ENCODE data around the gene DAPK2. TPM values are rescaled to one million over a fixed set of nuclear protein-coding genes. Genes with fewer than 3 reads are reported as not detected.

DAPK2 gene
- total RNA-seq, 1 donor from 2014 or later = 2.4 TPM

GRCh38 chr15:63895194-63895593, 151.1 kb downstream of the DAPK2 start:
- intact Hi-C loops (cut with DNase I) = no loop called here
- Histone ChIP-seq H3K4me1 (no peaks in the 10 kb centered on the region), H3K9me3 (no peaks in the 10 kb centered on the region), H3K27ac (no peak overlapping the region), H3K4me3 (no peak overlapping the region), H3K36me3 (no peaks in the 10 kb centered on the region), H3K27me3 (no peaks in the 10 kb centered on the region)
- TF ChIP-seq CTCF (IDR thresholded peaks at IDR 0.05) = no peak
- DNase-seq (ENCODE audit: low spot score in 2 of 2) = no peak

GRCh38 chr15:63894662-63894949, 151.7 kb downstream of the DAPK2 start:
- Histone ChIP-seq H3K27me3 (no peaks in the 10 kb centered on the region), H3K4me3 (no peak overlapping the region), H3K36me3 (no peaks in the 10 kb centered on the region), H3K27ac (no peak overlapping the region), H3K9me3 (no peaks in the 10 kb centered on the region), H3K4me1 (no peaks in the 10 kb centered on the region)
- no peak for TF ChIP-seq CTCF (IDR thresholded peaks at IDR 0.05)
- DNase-seq (ENCODE audit: low spot score in 2 of 2) = no peak
- intact Hi-C loops (cut with DNase I) = no loop called here

GRCh38 chr15:63893866-63894661, 152.2 kb downstream of the DAPK2 start:
- H3K36me3 ChIP-seq = no peaks in the 10 kb centered on the region
- H3K4me3 ChIP-seq = no peak overlapping the region
- no peaks in the 10 kb centered on the region for H3K4me1 ChIP-seq
- intact Hi-C loops (cut with DNase I) = no loop called here
- no peak overlapping the region for H3K27ac ChIP-seq
- TF ChIP-seq CTCF (IDR thresholded peaks at IDR 0.05) = no peak
- H3K27me3 ChIP-seq = no peaks in the 10 kb centered on the region
- DNase-seq (ENCODE audit: low spot score in 2 of 2) = no peak
- H3K9me3 ChIP-seq = no peaks in the 10 kb centered on the region

- Histone ChIP-seq H3K4me1 (no peaks in the 10 kb centered on the region), H3K36me3 (no peaks in the 10 kb centered on the region), H3K4me3 (no peak overlapping the region), H3K27me3 (no peaks in the 10 kb centered on the region), H3K9me3 (no peaks in the 10 kb centered on the region), H3K27ac (no peak overlapping the region)
- intact Hi-C loops (cut with DNase I) = no loop called here
- TF ChIP-seq CTCF (IDR thresholded peaks at IDR 0.05) = no peak
- DNase-seq (ENCODE audit: low spot score in 2 of 2) = no peak
These were observed 153.4 kb downstream of the DAPK2 start for GRCh38 chr15:63892794-63893441.

- Histone ChIP-seq H3K4me3 (no peak overlapping the region), H3K9me3 (no peaks in the 10 kb centered on the region), H3K27me3 (no peaks in the 10 kb centered on the region), H3K27ac (no peak overlapping the region), H3K36me3 (no peaks in the 10 kb centered on the region), H3K4me1 (no peaks in the 10 kb centered on the region)
- DNase-seq (ENCODE audit: low spot score in 2 of 2) = no peak
- no peak for TF ChIP-seq CTCF (IDR thresholded peaks at IDR 0.05)
- intact Hi-C loops (cut with DNase I) = loop anchor here (2.0 kb wide), 1 partner anchor 141 kb away; no protein-coding TSS in a partner anchor
These were observed 154.5 kb downstream of the DAPK2 start for GRCh38 chr15:63891768-63892133.

Data from ascending aorta (tissue), 2 donors.